Lung (tissue), 12 donors: Measurements from ENCODE around the gene ELMOD3. TPM values are rescaled to one million over a fixed set of nuclear protein-coding genes. Genes with fewer than 3 reads are reported as not detected.
A peak's percentile ranks its signal among the peaks of the same experiment; 100 is the strongest.
"Not testable (repeated sequence)": the region's sequence is repeated elsewhere in the genome, so short reads cannot be mapped to it uniquely, and the experiment has no call there.

Experiments
- ATAC-seq: fragments of 200-7000 bp; cut with Tn5 transposase; one replicate; pipeline ENCODE4 v1.9.1; 2020; ENCODE audit warnings: moderate number of reproducible peaks; ENCODE audit not compliant: insufficient read depth, low FRiP score
- DNase-seq, 3 donors: peaks; one replicate each; pipeline ENCODE4 v3.0.0-alpha.2; 2013 to 2017
- H3K27ac ChIP-seq, 2 donors: one replicate each; pipeline ENCODE4 v1.5.1; 2013; ENCODE audit warnings: mild to moderate bottlenecking in 2 of 2, moderate library complexity in 2 of 2, control low read depth in 1 of 2, inconsistent platforms in 1 of 2, low read depth in 1 of 2, low read length in 1 of 2
- H3K27me3 ChIP-seq, 3 donors: one replicate each; pipeline ENCODE4 v1.5.1; 2013; ENCODE audit warnings: low read length in 2 of 3; ENCODE audit not compliant: control insufficient read depth in 3 of 3, insufficient read depth in 3 of 3
- H3K36me3 ChIP-seq, 4 donors: one replicate each; pipeline ENCODE4 v1.5.1; 2013; ENCODE audit warnings: low read length in 4 of 4, mild to moderate bottlenecking in 1 of 4, moderate library complexity in 1 of 4; ENCODE audit not compliant: control insufficient read depth in 4 of 4, insufficient read depth in 4 of 4
- H3K4me1 ChIP-seq, 5 donors: one replicate each; pipeline ENCODE4 v1.5.1; 2013; ENCODE audit warnings: low read length in 5 of 5, mild to moderate bottlenecking in 2 of 5, moderate library complexity in 1 of 5; ENCODE audit not compliant: control insufficient read depth in 5 of 5, insufficient read depth in 5 of 5
- H3K4me3 ChIP-seq: one replicate; pipeline ENCODE4 v1.5.1; 2013; ENCODE audit warnings: mild to moderate bottlenecking, control low read depth, moderate library complexity
- H3K9ac ChIP-seq, 2 donors: one replicate each; pipeline ENCODE4 v1.5.1; 2013; ENCODE audit warnings: low read length in 2 of 2, control low read depth in 1 of 2; ENCODE audit not compliant: insufficient read depth in 1 of 2
- H3K9me3 ChIP-seq, 4 donors: one replicate each; pipeline ENCODE4 v1.5.1; 2013; ENCODE audit warnings: low read length in 3 of 4, mild to moderate bottlenecking in 1 of 4, moderate library complexity in 1 of 4; ENCODE audit not compliant: control insufficient read depth in 4 of 4, insufficient read depth in 3 of 4
- whole genome bisulfite sequencing, 2 donors: extraction: QIAGEN DNeasy Blood & Tissue Kit; methylation state at CpG; one replicate each; pipeline ENCODE4 v1.1.7; 2013; 5-methylcytosine and 5-hydroxymethylcytosine counted together
- polyA plus RNA-seq, 2 donors: library from polyadenylated mRNA; stranded (reverse); fragments of 200-250 nt; gene quantifications; one replicate each; pipeline ENCODE4 v1.2.1, GENCODE V29; 2013
- total RNA-seq, 2 donors: library from RNA; depleted of rRNA in 1 of 2; stranded (reverse); fragments of >200 nt in 1 of 2; gene quantifications; one replicate each; pipeline ENCODE4 v1.2.1, GENCODE V29; 2014 to 2021
- TF ChIP-seq, protein P1 (sequence below): IDR thresholded peaks from 2 replicates; pipeline ENCODE4 v1.5.1; 2012; ENCODE audit warnings: mild to moderate bottlenecking; ENCODE audit errors: control extremely low read depth, extremely low read depth
- donor health status: control.
- donor health status: control.
- donor health status: Bipolar disorder and iron deficiency.
- donor health status: healthy.
- donor health status: DM: yes; HTN: yes; CAD: no.

The ELMOD3 gene
- total and polyA plus RNA-seq, 4 donors = 11.9 to 26.5 (median 14.7) TPM

DNA sequence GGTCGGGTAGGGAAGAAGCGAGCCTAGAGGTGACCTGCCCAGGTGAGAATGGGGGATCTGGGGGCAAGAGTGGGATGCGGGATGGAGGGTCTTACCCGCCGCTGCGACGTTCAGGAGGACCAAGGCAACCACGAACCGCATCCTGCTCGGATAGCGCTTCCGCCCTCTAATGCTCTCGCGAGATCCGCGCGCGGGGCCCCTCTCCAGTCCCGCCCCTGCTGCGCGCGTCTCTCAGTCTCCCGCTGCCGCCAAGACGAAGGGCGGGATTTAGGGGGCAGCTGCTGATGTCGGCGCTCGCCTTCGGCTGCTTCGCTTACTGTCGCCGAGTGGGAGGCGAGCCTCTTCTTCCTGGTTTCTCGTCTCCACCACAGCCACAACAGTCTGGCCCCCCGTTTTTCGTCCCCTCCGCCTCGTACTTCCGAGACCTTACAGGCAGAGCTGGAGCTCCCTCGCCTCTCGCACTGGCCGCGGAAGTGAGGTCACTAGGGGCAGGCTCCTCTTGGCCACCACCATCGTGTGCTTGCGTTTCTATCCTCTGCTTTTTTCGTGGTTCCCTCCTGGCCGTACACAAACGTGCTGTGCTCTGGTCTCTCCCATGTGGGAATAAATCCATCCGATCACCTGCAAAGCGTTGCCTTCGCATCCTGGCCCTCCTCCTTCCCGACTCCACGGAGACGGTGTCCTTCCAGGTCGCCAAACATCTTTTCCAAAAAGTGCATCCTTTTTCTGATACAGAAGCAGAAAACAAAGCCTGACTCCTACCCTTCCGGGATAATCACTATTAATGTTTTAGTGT, 26.5 kb upstream of the ELMOD3 start, which contains the start of gene TGOLN2:
Gene TGOLN2, minus strand, starts transcription at position 168 of the 796 bp plus-strand sequence. Its CDS starts 27 bp downstream, at position 141.
- H3K4me1 ChIP-seq = peaks cover 0 to 36% (median 10%) of the 10 kb centered on the region in 5 donors
- TF ChIP-seq, protein P1, sequence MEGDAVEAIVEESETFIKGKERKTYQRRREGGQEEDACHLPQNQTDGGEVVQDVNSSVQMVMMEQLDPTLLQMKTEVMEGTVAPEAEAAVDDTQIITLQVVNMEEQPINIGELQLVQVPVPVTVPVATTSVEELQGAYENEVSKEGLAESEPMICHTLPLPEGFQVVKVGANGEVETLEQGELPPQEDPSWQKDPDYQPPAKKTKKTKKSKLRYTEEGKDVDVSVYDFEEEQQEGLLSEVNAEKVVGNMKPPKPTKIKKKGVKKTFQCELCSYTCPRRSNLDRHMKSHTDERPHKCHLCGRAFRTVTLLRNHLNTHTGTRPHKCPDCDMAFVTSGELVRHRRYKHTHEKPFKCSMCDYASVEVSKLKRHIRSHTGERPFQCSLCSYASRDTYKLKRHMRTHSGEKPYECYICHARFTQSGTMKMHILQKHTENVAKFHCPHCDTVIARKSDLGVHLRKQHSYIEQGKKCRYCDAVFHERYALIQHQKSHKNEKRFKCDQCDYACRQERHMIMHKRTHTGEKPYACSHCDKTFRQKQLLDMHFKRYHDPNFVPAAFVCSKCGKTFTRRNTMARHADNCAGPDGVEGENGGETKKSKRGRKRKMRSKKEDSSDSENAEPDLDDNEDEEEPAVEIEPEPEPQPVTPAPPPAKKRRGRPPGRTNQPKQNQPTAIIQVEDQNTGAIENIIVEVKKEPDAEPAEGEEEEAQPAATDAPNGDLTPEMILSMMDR = no peak
- ATAC-seq = peak; percentile 96

DNA sequence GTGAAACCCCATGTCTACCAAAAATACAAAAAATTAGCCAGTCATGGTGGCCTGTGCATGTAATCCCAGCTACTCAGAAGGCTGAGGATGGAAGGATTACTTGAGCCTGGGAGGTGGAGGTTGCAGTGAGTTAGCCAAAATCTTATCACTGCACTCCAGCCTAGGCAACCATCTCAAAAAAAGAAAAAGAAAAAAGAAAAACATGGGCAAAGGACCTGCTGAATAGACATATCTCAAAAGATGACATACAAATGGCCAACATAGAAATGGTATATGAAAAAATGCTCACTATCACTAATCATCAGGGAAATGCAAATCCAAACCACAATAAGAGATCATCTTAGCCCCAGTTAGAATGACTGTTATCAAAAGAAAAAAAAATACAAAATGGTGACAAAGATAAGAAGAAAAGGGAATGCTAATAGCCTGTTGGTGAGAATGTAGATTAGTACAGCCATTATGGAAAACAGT, 25.4 kb upstream of the ELMOD3 start:
- DNase-seq = no peak
- ATAC-seq = no peak
- Histone ChIP-seq H3K36me3 (peaks cover 0 to 15% (median 8%) of the 10 kb centered on the region in 4 donors), H3K9me3 (no peaks in the 10 kb centered on the region), H3K27me3 (no peaks in the 10 kb centered on the region), H3K27ac (no peak overlapping the region), H3K4me3 (no peak overlapping the region), H3K4me1 (peaks cover 0 to 36% (median 10%) of the 10 kb centered on the region in 5 donors), H3K9ac (no peak overlapping the region)
- TF ChIP-seq, protein P1 = no peak

More for the DNA sequence above, 26.5 kb upstream of the ELMOD3 start, which contains the start of gene TGOLN2:
- Histone ChIP-seq H3K27ac (peak within 1 kb of the TSS; percentile 95 to 100), H3K36me3 (peaks cover 0 to 23% (median 13%) of the 10 kb centered on the region in 4 donors), H3K4me3 (peak within 1 kb of the TSS; percentile 80), H3K9me3 (no peaks in the 10 kb centered on the region), H3K9ac (peak within 1 kb of the TSS; percentile 84 to 91), H3K27me3 (no peaks in the 10 kb centered on the region)
- peak; percentile 93 to 96 (median 95) for DNase-seq
- WGBS, 2 donors = 0% methylated on average over 57 of the region's 57 CpGs

DNA sequence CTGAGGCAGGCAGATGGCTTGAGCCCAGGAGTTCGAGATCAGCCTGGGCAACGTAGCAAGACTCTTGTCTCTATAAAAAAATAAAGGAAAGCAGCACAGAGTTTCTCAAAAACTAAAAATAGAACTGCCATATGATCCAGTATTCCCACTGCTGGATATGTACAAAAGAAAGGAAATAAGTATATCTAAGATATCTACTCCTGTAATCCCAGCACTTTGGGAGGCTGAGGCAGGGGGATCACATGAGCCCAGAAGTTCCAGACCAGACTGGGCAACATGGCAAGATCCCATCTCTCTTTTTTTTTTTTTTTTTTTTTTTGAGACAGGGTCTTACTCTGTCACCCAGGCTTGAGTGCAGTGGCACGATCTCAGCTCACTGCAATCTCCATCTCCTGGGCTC, 24.9 kb upstream of the ELMOD3 start:
- ATAC-seq = not testable (repeated sequence)
- 83 to 95% methylated on average over 3 of the region's 3 CpGs for WGBS, 2 donors

DNA sequence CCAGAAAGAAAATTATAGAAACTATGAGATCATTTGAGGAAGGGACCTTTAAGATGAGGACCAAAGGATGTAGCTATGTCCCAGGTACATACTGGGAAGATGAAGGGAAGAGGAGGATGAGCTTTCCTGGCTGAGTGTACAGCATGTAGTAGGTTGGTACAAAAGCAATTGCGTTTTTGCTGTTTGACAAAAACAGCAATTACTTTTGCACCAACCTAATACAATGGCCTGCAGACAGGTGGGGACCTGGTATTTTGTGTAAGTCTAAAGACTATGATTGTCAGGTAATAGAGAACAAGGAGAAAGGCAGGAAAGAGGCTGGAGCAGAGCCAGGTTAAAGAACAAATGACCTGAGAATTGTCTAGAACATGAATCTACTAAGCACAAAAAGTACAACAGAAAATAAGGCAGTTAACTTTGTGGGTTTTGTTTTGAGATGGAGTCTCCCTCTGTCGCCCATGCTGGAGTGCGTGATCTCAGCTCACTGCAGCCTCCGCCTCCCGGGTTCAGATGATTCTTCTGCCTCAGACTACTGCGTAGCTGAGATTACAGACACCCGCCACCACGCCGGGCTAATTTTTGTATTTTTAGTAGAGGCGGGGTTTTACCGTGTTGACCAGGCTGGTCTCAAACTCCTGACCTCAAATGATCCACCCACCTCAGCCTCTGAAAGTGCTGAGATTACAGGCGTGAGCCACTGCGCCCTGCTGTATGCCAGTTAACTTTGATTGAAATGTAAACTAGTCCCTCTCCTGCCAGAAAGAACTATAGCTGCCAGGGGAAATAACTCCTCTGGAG, 23.5 kb upstream of the ELMOD3 start:
- TF ChIP-seq, protein P1 = no peak
- Histone ChIP-seq H3K27ac (no peak overlapping the region), H3K9me3 (no peaks in the 10 kb centered on the region), H3K27me3 (no peaks in the 10 kb centered on the region), H3K36me3 (peaks cover 0 to 9% (median 1%) of the 10 kb centered on the region in 4 donors), H3K4me1 (peaks cover 0 to 24% (median 4%) of the 10 kb centered on the region in 5 donors), H3K9ac (no peak overlapping the region), H3K4me3 (no peak overlapping the region)
- 87 to 92% methylated on average over 13 of the region's 13 CpGs for WGBS, 2 donors
- ATAC-seq (no peak), DNase-seq (no peak)

More for the DNA sequence above, 24.9 kb upstream of the ELMOD3 start:
- H3K36me3 ChIP-seq, H3K9ac ChIP-seq, H3K9me3 ChIP-seq, H3K27me3 ChIP-seq, H3K27ac ChIP-seq, DNase-seq, H3K4me3 ChIP-seq: not testable (repeated sequence)
- peaks cover 0 to 35% (median 9%) of the 10 kb centered on the region in 5 donors for H3K4me1 ChIP-seq

DNA sequence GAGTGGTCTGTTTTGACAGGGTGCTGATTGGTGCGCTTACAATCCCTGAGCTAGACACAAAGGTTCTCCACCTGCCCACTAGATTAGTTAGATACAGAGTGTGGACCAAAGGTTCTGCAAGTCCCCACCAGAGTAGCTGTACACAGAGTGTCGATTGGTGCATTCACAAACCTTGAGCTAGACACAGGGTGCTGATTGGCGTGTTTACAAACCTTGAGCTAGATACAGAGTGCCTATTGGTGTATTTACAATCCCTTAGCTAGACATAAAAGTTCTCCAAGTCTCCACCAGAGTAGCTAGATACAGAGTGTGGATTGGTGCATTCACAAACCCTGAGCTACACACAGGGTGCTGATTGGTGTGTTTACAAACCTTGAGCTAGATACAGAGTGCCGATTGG, 20.7 kb upstream of the ELMOD3 start:
- not testable (repeated sequence) for H3K9ac ChIP-seq, H3K27ac ChIP-seq, H3K4me3 ChIP-seq, H3K36me3 ChIP-seq, DNase-seq, H3K9me3 ChIP-seq, H3K4me1 ChIP-seq, ATAC-seq, H3K27me3 ChIP-seq
- WGBS, 2 donors = 96 to 99% methylated on average over 4 of the region's 4 CpGs
